DND-41 (cell line): ENCODE data around the gene CD69.

Experiments
- ATAC-seq: fragments of 200-7000 bp; cut with Tn5 transposase; 3 replicates; pipeline ENCODE4 v1.9.1; 2021; ENCODE audit warnings: low read depth; ENCODE audit not compliant: insufficient read depth
- DNase-seq: peaks from one replicate; pipeline ENCODE4 v3.0.0-alpha.2; 2020
- H2AFZ ChIP-seq: 2 replicates; pipeline ENCODE4 v1.6.0; 2012; ENCODE audit warnings: low read depth, low read length
- H3K27ac ChIP-seq: 2 replicates; pipeline ENCODE4 v1.5.1; 2012; ENCODE audit warnings: low read length, inconsistent platforms
- H3K27me3 ChIP-seq: fragments of 200-600 bp; sonication (generic); 2 replicates; pipeline ENCODE4 v1.6.0; 2012; ENCODE audit warnings: low read length, mild to moderate bottlenecking, inconsistent platforms; ENCODE audit not compliant: insufficient read depth, poor library complexity
- H3K36me3 ChIP-seq: 2 replicates; pipeline ENCODE4 v1.5.1; 2012; ENCODE audit warnings: low read length, inconsistent platforms; ENCODE audit not compliant: insufficient read depth
- H3K4me1 ChIP-seq: 2 replicates; pipeline ENCODE4 v1.5.1; 2012; ENCODE audit warnings: mild to moderate bottlenecking, low read length; ENCODE audit not compliant: insufficient read depth
- H3K4me2 ChIP-seq: 2 replicates; pipeline ENCODE4 v1.6.0; 2012; ENCODE audit warnings: mild to moderate bottlenecking, moderate library complexity, low read length, inconsistent platforms; ENCODE audit not compliant: insufficient read depth
- H3K4me3 ChIP-seq, 2 experiments: fragments of 200-600 bp in 1 of 2; shearing (Covaris generic) in 1 of 2; 2 replicates each; pipeline ENCODE4 v1.5.1; 2012 to 2016; ENCODE audit warnings: inconsistent platforms in 2 of 2, low read length in 2 of 2, mild to moderate bottlenecking in 2 of 2, low read depth in 1 of 2, moderate library complexity in 1 of 2
- H3K79me2 ChIP-seq: 2 replicates; pipeline ENCODE4 v1.6.0; 2012; ENCODE audit warnings: low read length, inconsistent platforms; ENCODE audit not compliant: insufficient read depth
- H3K9ac ChIP-seq: 2 replicates; pipeline ENCODE4 v1.6.0; 2012; ENCODE audit warnings: low read depth, mild to moderate bottlenecking, inconsistent platforms, low read length, moderate library complexity
- H3K9me3 ChIP-seq: 2 replicates; pipeline ENCODE4 v1.5.1; 2012; ENCODE audit warnings: low read length, moderate library complexity, mild to moderate bottlenecking, inconsistent platforms; ENCODE audit not compliant: insufficient read depth, severe bottlenecking
- H4K20me1 ChIP-seq: 2 replicates; pipeline ENCODE4 v1.6.0; 2012; ENCODE audit warnings: low read length; ENCODE audit not compliant: insufficient read depth
- CTCF ChIP-seq: IDR thresholded peaks from 2 replicates; pipeline ENCODE4 v1.5.1; 2012; ENCODE audit warnings: borderline replicate concordance, low read length, moderate library complexity, mild to moderate bottlenecking; ENCODE audit not compliant: poor library complexity, severe bottlenecking; ENCODE audit errors: extremely low read depth
- EZH2 ChIP-seq: IDR thresholded peaks from 3 replicates; pipeline ENCODE4 v1.6.1; 2012; ENCODE audit warnings: borderline replicate concordance, low read depth, mild to moderate bottlenecking, moderate library complexity, low read length, inconsistent platforms; ENCODE audit not compliant: severe bottlenecking

The CD69 gene

DNA sequence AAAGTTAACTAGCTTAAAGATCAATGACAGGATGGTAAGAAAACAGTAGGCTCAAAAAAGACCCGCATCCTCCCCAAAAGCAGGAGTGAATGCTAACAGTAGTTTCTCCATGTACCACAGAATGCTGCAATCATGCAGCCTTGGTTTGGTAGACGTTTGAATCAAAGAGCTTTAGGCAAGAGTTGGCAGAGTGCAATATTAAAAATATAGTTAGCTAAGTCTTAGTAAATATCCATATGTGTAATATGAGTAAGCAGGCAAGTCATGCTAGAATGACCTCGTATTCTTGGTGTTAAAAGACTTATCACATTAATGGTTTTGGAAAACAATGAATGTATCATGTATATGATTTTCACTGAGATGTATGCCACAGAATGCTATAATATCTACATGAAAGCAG, 47.8 kb upstream of the CD69 start:
- Histone ChIP-seq H3K9ac (no peak overlapping the region), H4K20me1 (no peaks in the 10 kb centered on the region), H3K36me3 (no peaks in the 10 kb centered on the region), H3K4me3 (no peak overlapping the region), H3K27ac (no peak overlapping the region), H3K4me2 (no peak overlapping the region), H3K79me2 (no peaks in the 10 kb centered on the region), H2AFZ (no peak overlapping the region), H3K9me3 (no peaks in the 10 kb centered on the region), H3K27me3 (peaks cover 25% of the 10 kb centered on the region), H3K4me1 (peaks cover 12% of the 10 kb centered on the region)
- DNase-seq (no peak), ATAC-seq (no peak)
- no peak for TF ChIP-seq EZH2
- TF ChIP-seq CTCF = no peak

DNA sequence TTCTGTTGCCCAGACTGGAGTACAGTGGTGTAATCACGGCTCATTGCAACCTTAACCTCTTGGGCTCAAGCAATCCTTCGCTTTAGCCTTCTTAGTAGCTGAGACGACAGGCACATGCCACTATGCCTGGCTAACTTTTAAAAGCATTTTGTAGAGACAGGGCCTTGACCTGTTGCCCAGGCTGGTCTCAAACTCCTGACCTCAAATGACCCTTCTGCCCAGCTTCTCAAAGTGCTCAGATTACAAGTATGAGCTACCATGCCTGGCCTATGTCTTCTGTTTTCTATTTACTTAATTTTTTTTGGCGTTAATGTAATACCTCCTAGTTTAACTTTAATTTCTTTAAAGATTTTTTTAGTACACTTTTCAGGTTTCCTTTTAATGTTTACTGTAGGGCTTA, 46.0 kb upstream of the CD69 start:
- TF ChIP-seq CTCF (no peak), EZH2 (no peak)
- DNase-seq (no peak), ATAC-seq (no peak)
- Histone ChIP-seq H3K36me3 (no peaks in the 10 kb centered on the region), H3K9me3 (no peaks in the 10 kb centered on the region), H2AFZ (no peak overlapping the region), H3K9ac (no peak overlapping the region), H3K4me1 (peaks cover 11% of the 10 kb centered on the region), H3K27ac (no peak overlapping the region), H4K20me1 (no peaks in the 10 kb centered on the region), H3K27me3 (peaks cover 25% of the 10 kb centered on the region), H3K79me2 (no peaks in the 10 kb centered on the region), H3K4me3 (no peak overlapping the region), H3K4me2 (no peak overlapping the region)

- Histone ChIP-seq H3K27me3 (peaks cover 25% of the 10 kb centered on the region), H4K20me1 (no peaks in the 10 kb centered on the region), H3K27ac (no peak overlapping the region), H3K4me3 (no peak overlapping the region), H3K36me3 (no peaks in the 10 kb centered on the region), H3K9me3 (no peaks in the 10 kb centered on the region), H2AFZ (no peak overlapping the region), H3K79me2 (no peaks in the 10 kb centered on the region), H3K4me1 (peaks cover 9% of the 10 kb centered on the region), H3K9ac (no peak overlapping the region), H3K4me2 (no peak overlapping the region)
- ATAC-seq (no peak), DNase-seq (no peak)
- TF ChIP-seq CTCF (no peak), EZH2 (no peak)
Observed at GRCh38 chr12:9805883-9806282, 45.2 kb upstream of the CD69 start.

DNA sequence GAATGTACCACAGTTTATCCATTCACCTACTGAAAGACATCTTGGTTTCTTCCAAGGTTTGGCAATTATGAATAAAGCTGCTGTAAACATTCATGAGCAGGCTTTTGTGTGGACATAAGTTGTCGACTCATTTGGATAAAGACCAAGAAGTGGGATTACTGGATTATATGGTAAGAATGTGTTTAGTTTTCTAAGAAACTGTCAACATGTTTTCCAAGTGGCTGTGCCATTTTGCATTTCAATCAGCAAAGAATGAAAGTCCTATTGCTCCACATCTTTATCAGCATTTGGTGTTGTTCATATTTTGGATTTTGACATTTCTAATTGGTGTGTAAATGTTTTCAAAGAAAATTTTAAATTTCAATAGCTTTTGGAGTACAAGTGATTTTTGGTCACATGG, 39.3 kb upstream of the CD69 start:
- TF ChIP-seq CTCF = no peak
- no peak for TF ChIP-seq EZH2
- H3K79me2 ChIP-seq = no peaks in the 10 kb centered on the region
- no peak overlapping the region for H3K9ac ChIP-seq
- H3K27me3 ChIP-seq = peaks cover 5% of the 10 kb centered on the region
- DNase-seq = no peak
- no peak overlapping the region for H3K4me2 ChIP-seq
- H3K36me3 ChIP-seq = no peaks in the 10 kb centered on the region
- H3K4me3 ChIP-seq = no peak overlapping the region
- H3K27ac ChIP-seq = no peak overlapping the region
- peaks cover 16% of the 10 kb centered on the region for H3K4me1 ChIP-seq
- H4K20me1 ChIP-seq = no peaks in the 10 kb centered on the region
- no peak overlapping the region for H2AFZ ChIP-seq
- H3K9me3 ChIP-seq = no peaks in the 10 kb centered on the region
- no peak for ATAC-seq
